Measurements from ENCODE around the gene AKR1A1. TPM values are rescaled to one million over a fixed set of nuclear protein-coding genes. Genes with fewer than 3 reads are reported as not detected.
A peak's percentile ranks its signal among the peaks of the same experiment; 100 is the strongest.

The AKR1A1 gene
- polyA plus RNA-seq, 3 donors, result 219 to 245 (median 219) TPM

- no peaks in the 10 kb centered on the region for H3K9me3 Mint-ChIP-seq
- H3K36me3 Mint-ChIP-seq, result peaks cover 0 to 2% of the 10 kb centered on the region in 2 donors
- Histone ChIP-seq H3K36me3 (replicated peaks in 1 of 2; ENCODE audit: control insufficient read depth in 1 of 2, insufficient read depth in 2 of 2, low read length in 2 of 2) (no peaks in the 10 kb centered on the region), H2AFZ (ENCODE audit: insufficient read depth, low read depth, low read length, poor library complexity, severe bottlenecking) (no peak overlapping the region), H3K79me2 (ENCODE audit: insufficient read depth, low read length) (no peaks in the 10 kb centered on the region), H3K9me3 (replicated peaks in 1 of 2; ENCODE audit: control insufficient read depth in 1 of 2, insufficient read depth in 1 of 2, low read length in 2 of 2) (no peaks in the 10 kb centered on the region), H3K9ac (ENCODE audit: insufficient read depth, low read length, poor library complexity, severe bottlenecking) (peak overlapping the region; percentile 53), H3K27ac (ENCODE audit: low read depth in 1 of 2, low read length in 2 of 2) (peak overlapping the region; percentile 94 to 97), H3K4me1 (ENCODE audit: control insufficient read depth in 1 of 2, insufficient read depth in 2 of 2, low read length in 2 of 2) (peaks cover 56 to 62% of the 10 kb centered on the region in 2 donors), H3K4me3 (replicated peaks in 1 of 3; ENCODE audit: low read depth in 2 of 3, low read length in 3 of 3) (peak overlapping the region in 2 of 3 experiments; percentile 25 to 66), H4K20me1 (ENCODE audit: insufficient read depth, low read length) (no peaks in the 10 kb centered on the region), H3K27me3 (ENCODE audit: control insufficient read depth in 2 of 2, insufficient read depth in 2 of 2, low read length in 2 of 2) (no peaks in the 10 kb centered on the region), H3K4me2 (replicated peaks; ENCODE audit: extremely low read depth, low read length, poor library complexity, severe bottlenecking) (peak overlapping the region; percentile 73)
- 0% methylated on average over 2 of the region's 8 CpGs for WGBS (ENCODE audit: insufficient coverage)
- no peak for TF ChIP-seq CTCF (IDR thresholded peaks at IDR 0.05)
- peaks cover 5 to 13% (median 6%) of the 10 kb centered on the region in 3 donors for H3K27me3 Mint-ChIP-seq (ENCODE audit: low read depth in 3 of 3)
- peak overlapping the region; percentile 96 to 99 (median 98) for H3K27ac Mint-ChIP-seq
- DNase-seq, result peak; percentile 92 to 98 (median 96)
- H3K4me1 Mint-ChIP-seq, result peaks cover 51% of the 10 kb centered on the region
- intact Hi-C loops (cut with micrococcal nuclease), result no loop called here
- H3K4me3 Mint-ChIP-seq, result peak overlapping the region; percentile 5 to 84
These were observed 6.8 kb upstream of the AKR1A1 start for GRCh38 chr1:45543581-45544417.

- H3K27me3 ChIP-seq (ENCODE audit: control insufficient read depth in 2 of 2, insufficient read depth in 2 of 2, low read length in 2 of 2), result no peaks in the 10 kb centered on the region
- no CpG with 5 or more reads among the region's 4 CpGs for WGBS (ENCODE audit: insufficient coverage)
- H3K27ac ChIP-seq (ENCODE audit: low read depth in 1 of 2, low read length in 2 of 2), result peak overlapping the region; percentile 46 to 97
- H3K4me3 Mint-ChIP-seq, result no peak overlapping the region
- no peaks in the 10 kb centered on the region for H3K9me3 ChIP-seq (replicated peaks in 1 of 2; ENCODE audit: control insufficient read depth in 1 of 2, insufficient read depth in 1 of 2, low read length in 2 of 2)
- no peaks in the 10 kb centered on the region for H3K79me2 ChIP-seq (ENCODE audit: insufficient read depth, low read length)
- H3K4me2 ChIP-seq (replicated peaks; ENCODE audit: extremely low read depth, low read length, poor library complexity, severe bottlenecking), result peak overlapping the region; percentile 73
- H3K4me1 Mint-ChIP-seq, result peaks cover 51% of the 10 kb centered on the region
- peaks cover 5 to 12% (median 6%) of the 10 kb centered on the region in 3 donors for H3K27me3 Mint-ChIP-seq (ENCODE audit: low read depth in 3 of 3)
- peaks cover 56% of the 10 kb centered on the region in 2 donors for H3K4me1 ChIP-seq (ENCODE audit: control insufficient read depth in 1 of 2, insufficient read depth in 2 of 2, low read length in 2 of 2)
- H4K20me1 ChIP-seq (ENCODE audit: insufficient read depth, low read length), result no peaks in the 10 kb centered on the region
- TF ChIP-seq CTCF (IDR thresholded peaks at IDR 0.05), result no peak
- intact Hi-C loops (cut with micrococcal nuclease), result no loop called here
- H3K9me3 Mint-ChIP-seq, result no peaks in the 10 kb centered on the region
- H3K4me3 ChIP-seq (replicated peaks in 1 of 3; ENCODE audit: low read depth in 2 of 3, low read length in 3 of 3), result peak overlapping the region in 1 of 3 experiments; percentile 66
- no peak for DNase-seq
- H3K36me3 Mint-ChIP-seq, result peaks cover 0 to 2% of the 10 kb centered on the region in 2 donors
- no peaks in the 10 kb centered on the region for H3K36me3 ChIP-seq (replicated peaks in 1 of 2; ENCODE audit: control insufficient read depth in 1 of 2, insufficient read depth in 2 of 2, low read length in 2 of 2)
- H2AFZ ChIP-seq (ENCODE audit: insufficient read depth, low read depth, low read length, poor library complexity, severe bottlenecking), result no peak overlapping the region
- H3K27ac Mint-ChIP-seq, result peak overlapping the region in 6 of 7 donors; percentile 96 to 99 (median 98)
- H3K9ac ChIP-seq (ENCODE audit: insufficient read depth, low read length, poor library complexity, severe bottlenecking), result no peak overlapping the region
These were observed 6.1 kb upstream of the AKR1A1 start for GRCh38 chr1:45544530-45544929.
